GM12872 (cell line): ENCODE measurements around the gene CHMP4B.

Experiments used
- CTCF ChIP-seq: IDR thresholded peaks from 3 replicates; pipeline ENCODE4 v1.5.1; 2011; ENCODE audit warnings: low read depth, mild to moderate bottlenecking, low read length, moderate library complexity; ENCODE audit not compliant: insufficient read depth

CHMP4B gene

GRCh38 chr20:33810885-33811775 is at the start of gene CHMP4B:
Gene CHMP4B (plus strand): TSS chr20:33811348. CDS start chr20:33811469, 121 bp downstream.
- TF ChIP-seq CTCF, result no peak

- TF ChIP-seq CTCF, result no peak
Observed at GRCh38 chr20:33761698-33762250, 49.4 kb upstream of the CHMP4B start.

GRCh38 chr20:33765099-33765498 is 46.0 kb upstream of the CHMP4B start:
- no peak for TF ChIP-seq CTCF

GRCh38 chr20:33765592-33765991 is 45.6 kb upstream of the CHMP4B start:
- no peak for TF ChIP-seq CTCF

GRCh38 chr20:33766686-33767085 is 44.5 kb upstream of the CHMP4B start:
- no peak for TF ChIP-seq CTCF

GRCh38 chr20:33767777-33768138 is 43.4 kb upstream of the CHMP4B start:
- TF ChIP-seq CTCF, result no peak

- no peak for TF ChIP-seq CTCF
Observed at GRCh38 chr20:33769043-33769442, 42.1 kb upstream of the CHMP4B start.
